Activated naive CD8-positive, alpha-beta T cell treated with anti-CD3 and anti-CD28 coated beads, Interleukin-2, amount 50 U/mL, for 24 hours (primary cell): ENCODE data around the gene CDH22.

ENCODE experiments used
- ATAC-seq: fragments of 150-1000 bp; cut with Tn5 transposase; one replicate; pipeline ENCODE4 v1.10.0; 2021
- DNase-seq: peaks from one replicate; pipeline ENCODE4 v3.0.0; 2021
- H3K27ac Mint-ChIP-seq: one replicate; pipeline ENCODE4 v1.8.0; 2021; ENCODE audit warnings: mild to moderate bottlenecking, mixed read lengths
- H3K27me3 Mint-ChIP-seq: one replicate; pipeline ENCODE4 v1.8.0; 2021; ENCODE audit warnings: mixed read lengths
- H3K36me3 Mint-ChIP-seq: one replicate; pipeline ENCODE4 v1.8.0; 2021; ENCODE audit warnings: low read depth, mixed read lengths
- H3K4me1 Mint-ChIP-seq: one replicate; pipeline ENCODE4 v1.8.0; 2021; ENCODE audit warnings: mixed read lengths
- H3K4me3 Mint-ChIP-seq: one replicate; pipeline ENCODE4 v1.8.0; 2021; ENCODE audit warnings: mild to moderate bottlenecking, moderate library complexity, mixed read lengths
- H3K9me3 Mint-ChIP-seq: one replicate; pipeline ENCODE4 v1.8.0; 2021; ENCODE audit warnings: mixed read lengths

CDH22 gene, protein sequence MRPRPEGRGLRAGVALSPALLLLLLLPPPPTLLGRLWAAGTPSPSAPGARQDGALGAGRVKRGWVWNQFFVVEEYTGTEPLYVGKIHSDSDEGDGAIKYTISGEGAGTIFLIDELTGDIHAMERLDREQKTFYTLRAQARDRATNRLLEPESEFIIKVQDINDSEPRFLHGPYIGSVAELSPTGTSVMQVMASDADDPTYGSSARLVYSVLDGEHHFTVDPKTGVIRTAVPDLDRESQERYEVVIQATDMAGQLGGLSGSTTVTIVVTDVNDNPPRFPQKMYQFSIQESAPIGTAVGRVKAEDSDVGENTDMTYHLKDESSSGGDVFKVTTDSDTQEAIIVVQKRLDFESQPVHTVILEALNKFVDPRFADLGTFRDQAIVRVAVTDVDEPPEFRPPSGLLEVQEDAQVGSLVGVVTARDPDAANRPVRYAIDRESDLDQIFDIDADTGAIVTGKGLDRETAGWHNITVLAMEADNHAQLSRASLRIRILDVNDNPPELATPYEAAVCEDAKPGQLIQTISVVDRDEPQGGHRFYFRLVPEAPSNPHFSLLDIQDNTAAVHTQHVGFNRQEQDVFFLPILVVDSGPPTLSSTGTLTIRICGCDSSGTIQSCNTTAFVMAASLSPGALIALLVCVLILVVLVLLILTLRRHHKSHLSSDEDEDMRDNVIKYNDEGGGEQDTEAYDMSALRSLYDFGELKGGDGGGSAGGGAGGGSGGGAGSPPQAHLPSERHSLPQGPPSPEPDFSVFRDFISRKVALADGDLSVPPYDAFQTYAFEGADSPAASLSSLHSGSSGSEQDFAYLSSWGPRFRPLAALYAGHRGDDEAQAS

DNA sequence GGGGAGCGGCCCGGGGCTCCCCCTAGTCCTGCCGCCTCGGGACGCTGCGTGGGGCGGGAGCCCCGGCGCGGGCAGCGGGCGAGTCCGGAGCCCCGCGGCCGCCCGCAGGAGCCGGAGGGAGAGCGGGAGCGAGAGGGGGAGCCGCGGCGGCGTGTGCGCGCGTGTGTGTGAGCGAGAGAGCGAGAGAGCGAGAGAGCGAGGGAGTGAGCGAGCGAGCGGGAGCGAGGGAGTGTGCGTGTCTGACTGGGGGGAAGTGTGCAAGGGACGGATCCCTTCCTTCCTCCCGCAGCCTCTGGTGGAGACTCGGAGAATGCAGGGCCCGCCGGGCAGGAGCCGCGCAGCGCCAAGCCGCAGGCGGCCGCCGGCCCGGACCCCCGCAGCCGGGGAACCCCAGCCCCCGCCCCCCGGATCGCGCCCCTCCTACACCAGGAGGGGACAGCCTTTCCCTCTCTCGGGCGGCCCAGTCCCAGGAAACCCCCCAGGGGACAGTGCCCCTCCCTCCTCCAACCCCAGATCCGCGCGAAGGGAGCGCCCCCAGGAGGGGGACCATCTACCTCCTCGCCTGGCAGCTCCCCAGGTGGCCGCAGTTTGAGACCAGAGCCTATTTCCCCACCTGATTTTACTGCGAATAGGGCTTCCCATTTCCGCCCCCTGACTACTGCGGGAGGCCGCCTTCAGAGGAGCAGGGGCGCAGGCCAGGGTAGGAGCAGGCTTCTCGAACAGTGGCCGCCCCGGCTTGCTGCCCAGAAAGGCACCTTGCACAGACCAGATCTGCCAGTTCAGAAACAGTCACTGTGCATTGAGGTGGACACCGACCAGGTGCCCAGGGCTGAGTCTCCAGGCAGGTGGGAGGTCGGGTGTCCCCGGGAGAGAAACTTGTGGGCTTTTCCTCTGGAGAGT, at the start of gene CDH22:
Gene CDH22 (minus strand): TSS at position 241 of the 900 bp plus-strand sequence. CDS start 57,204 bp downstream, outside the sequence.
- Mint-ChIP-seq H3K4me3 (peak within 1 kb of the TSS; percentile 57), H3K27me3 (peaks cover 68% of the 10 kb centered on the region), H3K36me3 (no peaks in the 10 kb centered on the region), H3K4me1 (peaks cover 6% of the 10 kb centered on the region), H3K27ac (no peak within 1 kb of the TSS), H3K9me3 (no peaks in the 10 kb centered on the region)
- ATAC-seq (peak; percentile 37), DNase-seq (peak; percentile 44)

DNA sequence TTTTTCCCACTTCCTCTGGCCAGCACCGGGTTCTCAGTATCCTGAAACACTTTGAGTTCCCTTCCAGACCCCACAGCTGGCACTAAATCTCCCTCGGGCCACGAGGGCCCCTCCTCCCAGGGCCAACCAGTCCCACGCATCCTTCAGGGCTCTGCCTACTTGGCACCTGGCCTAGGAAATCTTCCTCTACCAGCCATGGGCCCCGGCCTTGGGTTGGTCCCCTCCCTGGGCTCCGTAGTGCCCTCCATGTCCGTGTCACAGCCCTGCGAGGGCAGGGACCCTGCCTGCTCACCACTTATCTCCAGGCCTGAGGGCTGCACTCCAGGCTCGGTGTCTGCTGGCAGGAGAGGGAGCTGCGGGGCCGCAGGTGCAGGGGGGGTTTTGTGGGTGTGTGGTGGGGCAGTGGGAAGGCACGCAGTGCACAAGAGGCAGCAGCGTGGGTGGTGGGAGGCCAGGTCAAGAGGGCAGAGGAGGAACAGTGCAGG, 48.8 kb upstream of the CDH22 start:
- H3K4me1 Mint-ChIP-seq = peaks cover 62% of the 10 kb centered on the region
- no peaks in the 10 kb centered on the region for H3K27me3 Mint-ChIP-seq
- H3K9me3 Mint-ChIP-seq = no peaks in the 10 kb centered on the region
- ATAC-seq = peak; percentile 4
- H3K36me3 Mint-ChIP-seq = peaks cover 22% of the 10 kb centered on the region
- DNase-seq = no peak
- peak overlapping the region; percentile 6 for H3K4me3 Mint-ChIP-seq
- H3K27ac Mint-ChIP-seq = peak overlapping the region; percentile 49

DNA sequence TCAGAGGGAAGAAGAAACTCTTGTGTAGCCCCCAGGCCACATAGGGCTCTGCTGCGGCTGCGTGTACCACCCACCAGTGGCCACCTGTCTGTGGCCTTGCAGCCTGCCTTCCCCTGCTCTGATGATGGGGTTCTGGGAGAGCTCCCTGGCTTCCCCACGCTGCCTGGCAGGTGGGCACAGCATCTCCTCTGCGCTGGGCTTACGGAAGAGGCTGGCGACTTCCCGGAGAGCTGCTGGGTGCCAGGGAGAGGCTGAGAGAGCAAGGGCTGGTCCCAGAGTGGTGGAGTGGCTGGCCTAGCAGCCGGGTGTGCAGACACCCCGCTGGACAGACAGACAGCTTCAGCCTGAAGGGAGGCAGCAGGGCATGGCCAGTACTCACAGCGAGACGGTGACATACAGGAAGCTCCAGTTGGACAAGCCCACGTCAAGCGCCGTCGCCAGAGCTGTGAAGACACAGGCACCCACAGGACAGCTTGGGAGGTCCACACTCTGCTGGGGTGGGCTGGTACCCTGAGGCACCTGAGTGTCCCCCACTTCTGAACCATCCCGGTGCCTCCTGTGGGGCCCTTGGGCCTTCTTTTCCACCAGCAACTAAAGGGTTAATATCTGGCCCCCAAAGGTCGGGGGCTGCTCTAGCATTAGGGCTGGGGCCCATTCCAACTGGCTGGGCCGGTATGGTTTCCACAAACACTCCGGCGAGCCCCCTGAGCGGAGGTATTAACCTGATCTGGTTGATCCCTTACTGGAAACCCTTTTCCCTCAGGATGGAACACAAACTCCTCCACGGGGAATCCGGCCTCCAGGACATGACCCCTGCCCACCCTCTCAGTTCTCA, 48.1 kb upstream of the CDH22 start:
- Mint-ChIP-seq H3K36me3 (peaks cover 22% of the 10 kb centered on the region), H3K27ac (peak overlapping the region; percentile 75), H3K9me3 (no peaks in the 10 kb centered on the region), H3K4me3 (no peak overlapping the region), H3K27me3 (no peaks in the 10 kb centered on the region), H3K4me1 (peaks cover 55% of the 10 kb centered on the region)
- ATAC-seq (no peak), DNase-seq (no peak)

DNA sequence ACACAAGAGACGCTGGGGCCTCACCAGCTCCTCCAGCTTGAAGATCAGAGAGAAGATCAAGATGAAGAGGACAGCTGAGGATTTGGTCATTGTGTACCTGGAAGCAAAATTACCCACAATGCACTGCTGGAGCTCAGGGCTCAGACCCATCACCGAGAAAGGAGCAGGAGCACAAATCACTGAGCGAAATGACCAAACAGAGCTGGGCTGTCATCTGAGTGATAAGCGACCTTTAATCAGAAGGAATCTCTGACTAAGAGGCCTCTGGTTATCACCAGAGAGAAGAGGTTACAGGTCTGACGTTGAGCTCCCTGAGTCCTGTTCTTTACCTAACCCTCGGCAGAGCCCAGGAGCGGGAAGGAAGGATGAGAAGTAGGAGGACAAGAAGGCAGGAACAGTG, 47.5 kb upstream of the CDH22 start:
- ATAC-seq = peak; percentile 16
- H3K4me1 Mint-ChIP-seq = peaks cover 54% of the 10 kb centered on the region
- DNase-seq = no peak
- peaks cover 21% of the 10 kb centered on the region for H3K36me3 Mint-ChIP-seq
- no peaks in the 10 kb centered on the region for H3K27me3 Mint-ChIP-seq
- no peak overlapping the region for H3K4me3 Mint-ChIP-seq
- no peaks in the 10 kb centered on the region for H3K9me3 Mint-ChIP-seq
- peak overlapping the region; percentile 75 for H3K27ac Mint-ChIP-seq

DNA sequence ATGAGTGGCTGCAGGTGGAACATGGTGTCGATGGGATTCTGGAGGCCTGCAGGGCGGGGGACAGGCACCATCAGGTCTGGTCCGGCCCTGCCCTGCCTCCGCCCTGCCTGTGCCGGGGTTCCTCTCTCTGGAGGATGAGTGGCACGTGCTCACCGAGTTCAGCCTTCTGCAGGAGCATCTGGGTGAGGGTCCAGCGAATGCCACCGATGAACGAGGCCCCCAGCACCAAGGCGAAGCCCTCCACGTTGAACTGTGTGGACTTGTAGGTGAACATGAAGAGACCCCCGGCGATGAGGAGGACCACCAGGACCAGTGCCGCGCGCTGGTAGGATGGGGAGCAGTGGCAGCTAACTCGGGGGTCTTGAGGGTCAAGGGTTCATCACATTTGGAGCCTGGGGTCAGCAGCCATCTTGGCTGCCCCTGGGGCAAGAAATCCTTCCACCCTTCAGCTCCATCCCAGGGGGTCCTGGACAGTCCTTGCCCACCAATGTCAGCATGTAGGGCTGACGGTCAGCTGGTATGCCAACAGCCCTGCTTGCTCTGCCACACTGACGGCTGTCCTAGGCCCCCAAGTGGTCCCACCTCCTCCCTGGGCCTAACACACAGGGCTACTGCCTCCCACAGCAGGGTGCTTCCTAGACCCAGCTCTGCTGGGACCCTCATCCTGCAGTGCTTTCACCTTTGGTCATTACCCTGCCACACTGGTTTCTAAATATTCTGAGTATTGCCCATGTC, 46.8 kb upstream of the CDH22 start:
- peaks cover 24% of the 10 kb centered on the region for H3K36me3 Mint-ChIP-seq
- DNase-seq (no peak), ATAC-seq (no peak)
- H3K27me3 Mint-ChIP-seq = no peaks in the 10 kb centered on the region
- H3K4me3 Mint-ChIP-seq = no peak overlapping the region
- peak overlapping the region; percentile 75 for H3K27ac Mint-ChIP-seq
- peaks cover 56% of the 10 kb centered on the region for H3K4me1 Mint-ChIP-seq
- H3K9me3 Mint-ChIP-seq = no peaks in the 10 kb centered on the region

DNA sequence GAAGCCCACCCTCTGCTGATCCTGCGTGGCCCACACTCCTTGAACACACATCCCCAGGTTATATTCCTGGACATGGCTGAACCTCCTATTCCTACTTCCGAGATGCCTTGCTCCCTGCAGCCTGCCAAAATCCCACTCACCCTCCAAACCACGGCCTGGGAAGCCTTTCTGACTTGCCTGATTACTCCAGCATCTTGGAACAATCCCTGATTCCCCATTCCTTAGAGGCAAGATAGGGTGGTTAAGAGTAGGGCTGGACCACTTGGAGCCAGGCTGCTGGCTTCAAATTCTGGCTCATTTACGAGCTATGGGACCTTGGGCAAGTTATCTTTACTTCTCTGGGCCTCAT, 45.9 kb upstream of the CDH22 start:
- no peak overlapping the region for H3K4me3 Mint-ChIP-seq
- peaks cover 49% of the 10 kb centered on the region for H3K4me1 Mint-ChIP-seq
- DNase-seq = no peak
- no peak overlapping the region for H3K27ac Mint-ChIP-seq
- no peak for ATAC-seq
- peaks cover 18% of the 10 kb centered on the region for H3K36me3 Mint-ChIP-seq
- no peaks in the 10 kb centered on the region for H3K9me3 Mint-ChIP-seq
- no peaks in the 10 kb centered on the region for H3K27me3 Mint-ChIP-seq

DNA sequence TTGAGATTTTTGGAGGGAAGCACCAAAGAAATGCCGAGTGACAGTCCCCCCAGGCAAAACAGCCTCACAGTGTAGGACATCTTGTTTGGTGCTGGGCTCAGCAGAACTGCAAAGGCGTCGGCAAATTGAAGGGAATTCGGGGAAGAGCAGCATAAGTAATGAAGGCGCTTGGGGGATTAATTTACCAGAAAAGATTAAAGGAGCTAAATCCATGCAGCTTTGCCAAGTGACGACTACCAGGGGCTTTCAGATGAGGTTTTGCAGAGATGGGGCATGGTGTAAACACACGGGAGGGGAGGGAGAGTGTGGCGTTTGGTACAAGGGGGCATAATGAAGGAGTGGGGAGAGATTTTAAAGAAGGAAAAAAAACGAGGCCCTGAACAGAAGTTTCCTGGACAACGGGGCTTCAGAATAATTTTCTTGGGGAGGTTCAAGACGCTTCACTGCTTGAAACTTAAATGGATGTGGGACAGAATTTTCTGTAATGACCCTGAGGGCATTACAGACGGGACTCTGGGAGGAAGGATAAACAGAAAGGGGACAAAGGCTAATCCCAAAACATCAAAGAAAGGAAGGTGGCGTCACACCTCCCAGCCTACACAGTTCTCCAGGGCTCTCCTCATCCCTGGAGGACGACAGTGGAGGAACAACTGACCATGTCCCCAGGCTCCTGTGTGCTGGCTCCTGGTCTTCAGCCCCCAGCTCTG, 45.4 kb upstream of the CDH22 start:
- no peak overlapping the region for H3K27ac Mint-ChIP-seq
- peaks cover 44% of the 10 kb centered on the region for H3K4me1 Mint-ChIP-seq
- H3K9me3 Mint-ChIP-seq = no peaks in the 10 kb centered on the region
- no peak overlapping the region for H3K4me3 Mint-ChIP-seq
- DNase-seq (no peak), ATAC-seq (no peak)
- H3K36me3 Mint-ChIP-seq = peaks cover 16% of the 10 kb centered on the region
- H3K27me3 Mint-ChIP-seq = no peaks in the 10 kb centered on the region

DNA sequence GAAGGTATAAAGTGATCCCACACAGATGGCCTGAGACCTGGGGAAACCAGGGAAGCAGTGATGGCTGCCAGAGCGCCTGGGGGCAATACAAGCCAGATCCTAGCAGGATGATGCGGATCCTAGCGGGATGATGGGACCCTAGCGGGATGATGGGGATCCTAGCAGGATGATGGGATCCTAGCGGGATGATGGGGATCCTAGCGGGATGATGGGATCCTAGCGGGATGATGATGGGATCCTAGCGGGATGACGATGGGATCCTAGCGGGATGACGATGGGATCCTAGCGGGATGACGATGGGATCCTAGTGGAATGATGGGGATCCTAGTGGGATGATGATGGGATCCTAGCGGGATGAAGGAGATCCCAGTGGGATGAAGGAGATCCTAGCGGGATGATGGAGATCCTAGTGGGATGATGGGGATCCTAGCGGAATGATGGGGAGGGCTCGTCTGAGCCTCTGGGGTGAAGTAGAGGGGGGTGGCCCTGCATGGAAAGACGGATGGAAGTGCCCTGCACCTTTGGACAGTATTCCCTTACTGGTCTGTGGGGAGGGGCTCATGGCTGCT, 44.2 kb upstream of the CDH22 start:
- Mint-ChIP-seq H3K9me3 (no peaks in the 10 kb centered on the region), H3K4me3 (no peak overlapping the region), H3K4me1 (peaks cover 33% of the 10 kb centered on the region), H3K36me3 (peaks cover 12% of the 10 kb centered on the region), H3K27me3 (no peaks in the 10 kb centered on the region), H3K27ac (no peak overlapping the region)
- DNase-seq (no peak), ATAC-seq (no peak)

DNA sequence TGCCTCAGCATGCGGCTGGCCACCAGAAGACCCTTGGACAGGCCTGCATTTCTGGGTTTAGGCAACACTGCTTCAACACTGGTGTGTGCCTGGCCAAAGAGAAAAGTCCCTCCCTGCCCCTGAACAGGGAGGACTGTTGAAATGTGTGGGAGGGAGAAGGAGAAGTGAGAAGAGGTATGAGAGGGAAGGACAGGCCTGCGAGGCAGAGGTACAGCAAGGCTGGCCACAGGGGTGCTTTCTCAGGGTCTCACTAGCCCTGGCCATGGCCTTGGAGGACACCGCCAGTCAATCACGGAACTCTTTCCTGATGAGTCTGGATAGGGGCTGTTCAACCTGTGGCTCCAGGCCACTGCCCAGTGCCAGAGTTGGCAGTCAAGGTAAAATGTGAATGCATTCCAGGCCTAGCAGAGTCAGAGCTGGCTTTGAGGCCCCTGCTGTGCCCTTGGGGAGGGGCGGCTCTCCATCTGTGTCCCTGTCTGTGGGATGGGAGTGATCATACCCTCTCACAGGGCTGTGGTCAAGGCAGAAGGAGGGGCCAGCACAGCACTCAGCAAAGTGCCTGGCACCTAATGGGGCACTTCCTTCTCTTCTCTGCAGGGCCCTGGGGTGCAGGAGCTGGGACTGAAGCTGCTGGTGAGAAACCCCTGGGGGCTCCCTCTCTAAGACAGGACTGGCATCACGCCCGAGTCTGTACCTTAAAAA, 43.2 kb upstream of the CDH22 start:
- Mint-ChIP-seq H3K4me1 (peaks cover 27% of the 10 kb centered on the region), H3K36me3 (peaks cover 12% of the 10 kb centered on the region), H3K27me3 (no peaks in the 10 kb centered on the region), H3K27ac (peak overlapping the region; percentile 59), H3K4me3 (no peak overlapping the region), H3K9me3 (no peaks in the 10 kb centered on the region)
- DNase-seq (no peak), ATAC-seq (no peak)

DNA sequence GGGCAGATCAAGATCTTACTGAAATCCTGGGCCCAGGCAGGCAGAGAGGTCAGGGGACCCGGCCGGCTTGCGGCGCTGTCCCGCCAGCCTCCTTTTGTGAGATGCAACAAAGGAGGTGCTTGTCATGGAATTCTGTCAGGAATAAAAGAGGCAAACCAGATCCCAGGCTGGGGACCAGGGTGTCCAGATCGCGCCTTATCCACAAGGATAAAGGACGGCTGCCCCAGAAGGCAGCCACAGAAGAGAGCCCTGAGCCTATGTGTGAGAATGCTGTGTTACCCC, 42.6 kb upstream of the CDH22 start:
- no peak overlapping the region for H3K27ac Mint-ChIP-seq
- peaks cover 23% of the 10 kb centered on the region for H3K4me1 Mint-ChIP-seq
- no peak for DNase-seq
- no peaks in the 10 kb centered on the region for H3K27me3 Mint-ChIP-seq
- no peak for ATAC-seq
- no peaks in the 10 kb centered on the region for H3K9me3 Mint-ChIP-seq
- peaks cover 12% of the 10 kb centered on the region for H3K36me3 Mint-ChIP-seq
- no peak overlapping the region for H3K4me3 Mint-ChIP-seq

DNA sequence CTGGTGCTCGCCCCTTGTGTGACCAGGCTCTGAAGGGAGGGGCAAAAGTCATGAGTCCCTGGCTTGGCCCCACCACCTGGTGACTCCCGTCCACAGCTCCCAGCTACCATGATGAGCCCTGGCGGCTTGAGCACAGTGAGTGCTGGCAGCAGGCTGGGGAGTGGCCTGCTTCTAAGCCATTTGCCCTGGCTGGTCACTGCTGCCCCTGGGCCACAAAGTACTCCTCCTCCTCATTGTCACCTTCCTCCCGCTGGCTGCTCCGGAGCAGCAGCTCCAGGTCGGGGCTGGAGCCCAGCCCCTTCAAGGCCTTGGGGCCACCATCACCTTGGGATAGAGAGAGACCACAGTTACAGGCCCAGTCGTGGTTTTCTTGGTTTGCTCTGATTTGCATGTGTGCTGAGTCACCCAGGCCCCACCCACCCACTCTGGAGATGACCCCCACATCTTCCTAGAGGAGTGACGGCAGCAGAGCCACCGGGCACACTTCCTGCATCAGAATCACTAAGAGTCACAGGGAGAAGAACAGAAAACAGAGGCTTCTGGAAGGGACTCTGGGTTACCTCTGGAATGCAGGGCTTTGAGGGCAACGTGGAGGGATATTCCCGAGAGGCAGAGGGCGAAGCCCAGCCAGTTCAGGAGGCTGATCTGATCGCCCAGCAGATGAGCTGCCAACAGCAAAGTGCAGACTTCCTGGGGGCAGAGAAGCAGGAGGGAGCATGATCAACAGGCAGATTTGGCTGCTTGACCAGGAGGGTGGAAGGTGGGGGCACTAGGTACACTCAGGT, 42.1 kb upstream of the CDH22 start:
- Mint-ChIP-seq H3K4me3 (no peak overlapping the region), H3K27ac (peak overlapping the region; percentile 82), H3K4me1 (peaks cover 17% of the 10 kb centered on the region), H3K9me3 (no peaks in the 10 kb centered on the region), H3K36me3 (peaks cover 12% of the 10 kb centered on the region), H3K27me3 (no peaks in the 10 kb centered on the region)
- peak; percentile 38 for ATAC-seq
- DNase-seq = no peak

DNA sequence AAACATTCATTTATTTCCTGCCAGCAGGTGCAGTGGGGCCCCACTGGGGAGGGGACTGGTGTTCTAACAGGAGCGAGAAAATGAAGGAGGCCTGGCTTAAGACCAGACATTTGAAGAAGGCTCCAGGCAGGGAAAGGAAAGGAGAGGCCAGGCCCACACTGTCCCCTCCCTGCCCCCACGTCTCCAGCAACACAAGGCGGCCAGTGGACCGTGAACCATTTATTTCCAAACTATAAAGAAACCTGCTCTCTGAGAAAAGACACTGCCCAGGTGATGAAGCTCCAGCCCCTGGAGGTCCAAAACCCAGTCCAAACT, 41.4 kb upstream of the CDH22 start:
- Mint-ChIP-seq H3K27ac (no peak overlapping the region), H3K9me3 (no peaks in the 10 kb centered on the region), H3K4me1 (peaks cover 19% of the 10 kb centered on the region), H3K27me3 (no peaks in the 10 kb centered on the region), H3K4me3 (no peak overlapping the region), H3K36me3 (peaks cover 12% of the 10 kb centered on the region)
- DNase-seq (no peak), ATAC-seq (no peak)
